BE2C (cell line): ENCODE results near the gene RFXANK.

Source experiments
- DNase-seq: peaks from one replicate; pipeline ENCODE4 v3.0.0-alpha.2; 2020
- H3K27me3 ChIP-seq: fragments of 250-450 bp; sonication (Bioruptor Pico); 2 replicates; pipeline ENCODE4 v1.5.1; 2020; ENCODE audit warnings: mild to moderate bottlenecking
- H3K36me3 ChIP-seq: fragments of 250-450 bp; sonication (Bioruptor Pico); 2 replicates; pipeline ENCODE4 v1.5.1; 2020; ENCODE audit warnings: mild to moderate bottlenecking
- H3K4me1 ChIP-seq: fragments of 250-450 bp; sonication (Bioruptor Pico); 2 replicates; pipeline ENCODE4 v1.5.1; 2020
- H3K4me3 ChIP-seq: 2 replicates; pipeline ENCODE4 v1.5.1; 2011; ENCODE audit warnings: low read depth, low read length
- H3K9me3 ChIP-seq: fragments of 250-450 bp; sonication (Bioruptor Pico); 2 replicates; pipeline ENCODE4 v1.5.1; 2020
- CTCF ChIP-seq: IDR thresholded peaks from 2 replicates; pipeline ENCODE4 v1.5.1; 2012; ENCODE audit warnings: mild to moderate bottlenecking, low read depth, low read length

Gene RFXANK

GRCh38 chr19:19229701-19230100, 37.6 kb downstream of the RFXANK start:
- no peak for DNase-seq
- Histone ChIP-seq H3K27me3 (no peaks in the 10 kb centered on the region), H3K9me3 (peaks cover 3% of the 10 kb centered on the region; the same call in 1 of the 2 replicates), H3K36me3 (no peaks in the 10 kb centered on the region), H3K4me1 (no peaks in the 10 kb centered on the region), H3K4me3 (no peak overlapping the region)
- TF ChIP-seq CTCF = no peak

GRCh38 chr19:19230999-19231398, 38.9 kb downstream of the RFXANK start:
- no peaks in the 10 kb centered on the region for H3K36me3 ChIP-seq
- H3K4me3 ChIP-seq = no peak overlapping the region
- H3K9me3 ChIP-seq = peaks cover 3% of the 10 kb centered on the region; the same call in 1 of the 2 replicates
- no peaks in the 10 kb centered on the region for H3K4me1 ChIP-seq
- H3K27me3 ChIP-seq = no peaks in the 10 kb centered on the region
- no peak for DNase-seq
- no peak for TF ChIP-seq CTCF

- Histone ChIP-seq H3K27me3 (no peaks in the 10 kb centered on the region), H3K9me3 (peaks cover 3% of the 10 kb centered on the region; the same call in 1 of the 2 replicates), H3K4me1 (no peaks in the 10 kb centered on the region), H3K36me3 (no peaks in the 10 kb centered on the region), H3K4me3 (no peak overlapping the region)
- no peak for TF ChIP-seq CTCF
- DNase-seq = no peak
Observed at GRCh38 chr19:19232261-19232721, 40.2 kb downstream of the RFXANK start.

GRCh38 chr19:19234220-19234816, 42.3 kb downstream of the RFXANK start:
- DNase-seq = no peak
- H3K27me3 ChIP-seq = no peaks in the 10 kb centered on the region
- no peaks in the 10 kb centered on the region for H3K4me1 ChIP-seq
- no peak for TF ChIP-seq CTCF
- no peak overlapping the region for H3K4me3 ChIP-seq
- H3K9me3 ChIP-seq = peaks cover 3% of the 10 kb centered on the region; the same call in 1 of the 2 replicates
- H3K36me3 ChIP-seq = no peaks in the 10 kb centered on the region

- TF ChIP-seq CTCF = no peak
- Histone ChIP-seq H3K4me3 (no peak overlapping the region), H3K27me3 (no peaks in the 10 kb centered on the region), H3K9me3 (peaks cover 3% of the 10 kb centered on the region; the same call in 1 of the 2 replicates), H3K4me1 (no peaks in the 10 kb centered on the region), H3K36me3 (no peaks in the 10 kb centered on the region)
- no peak for DNase-seq
Observed at GRCh38 chr19:19236173-19236572, 44.1 kb downstream of the RFXANK start.

- Histone ChIP-seq H3K36me3 (no peaks in the 10 kb centered on the region), H3K4me3 (no peak overlapping the region), H3K4me1 (no peaks in the 10 kb centered on the region), H3K27me3 (no peaks in the 10 kb centered on the region), H3K9me3 (peaks cover 3% of the 10 kb centered on the region; the same call in 1 of the 2 replicates)
- TF ChIP-seq CTCF = no peak
- DNase-seq = no peak
Observed at GRCh38 chr19:19238126-19238894, 46.3 kb downstream of the RFXANK start.
